NCI-H128 (cell line): Measurements from ENCODE around the gene STAT1.
"Not testable (repeated sequence)": the region's sequence is repeated elsewhere in the genome, so short reads cannot be mapped to it uniquely, and the experiment has no call there.

Experiments used
- DNase-seq: peaks from one replicate; lab custom pipeline; 2025; ENCODE audit not compliant: unreplicated experiment; lab: John Stamatoyannopoulos, UW

Gene STAT1

DNA sequence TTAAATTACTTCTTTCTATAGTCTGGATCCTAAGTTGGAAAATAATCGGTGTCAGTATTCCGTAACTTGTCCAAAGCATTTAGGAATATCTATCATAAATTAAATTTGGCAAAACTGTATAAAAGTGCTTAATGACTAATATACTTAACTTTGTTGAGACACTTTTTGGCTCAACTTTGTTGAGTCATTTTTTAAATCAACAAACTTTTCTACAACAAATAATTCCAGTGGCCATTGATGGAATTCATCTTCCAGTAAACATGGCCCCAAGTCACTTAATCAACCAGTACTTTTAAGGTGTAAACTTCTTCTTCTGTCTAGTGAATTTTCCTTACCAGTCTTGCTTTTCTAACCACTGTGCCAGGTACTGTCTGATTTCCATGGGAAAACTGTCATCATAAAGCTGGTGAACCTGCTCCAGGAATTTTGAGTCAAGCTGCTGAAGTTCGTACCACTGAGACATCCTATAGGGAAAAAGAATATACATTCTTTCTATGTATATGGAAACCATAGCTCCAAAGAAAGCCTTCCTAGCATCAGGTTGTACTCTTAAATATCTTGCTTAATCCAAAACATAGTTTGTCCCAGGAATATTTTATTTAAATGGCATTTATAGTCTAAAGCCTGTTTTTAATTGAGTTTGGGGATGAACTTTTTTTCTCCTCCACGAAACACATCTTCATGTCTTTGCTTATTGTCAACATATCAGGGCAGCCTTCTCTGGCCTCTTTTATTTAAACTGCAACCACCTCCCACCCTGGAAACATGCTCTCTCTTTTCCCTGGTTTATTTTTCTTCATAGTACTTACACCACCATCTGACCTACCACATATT lies 4.2 kb downstream of the STAT1 start:
- no peak for DNase-seq

DNA sequence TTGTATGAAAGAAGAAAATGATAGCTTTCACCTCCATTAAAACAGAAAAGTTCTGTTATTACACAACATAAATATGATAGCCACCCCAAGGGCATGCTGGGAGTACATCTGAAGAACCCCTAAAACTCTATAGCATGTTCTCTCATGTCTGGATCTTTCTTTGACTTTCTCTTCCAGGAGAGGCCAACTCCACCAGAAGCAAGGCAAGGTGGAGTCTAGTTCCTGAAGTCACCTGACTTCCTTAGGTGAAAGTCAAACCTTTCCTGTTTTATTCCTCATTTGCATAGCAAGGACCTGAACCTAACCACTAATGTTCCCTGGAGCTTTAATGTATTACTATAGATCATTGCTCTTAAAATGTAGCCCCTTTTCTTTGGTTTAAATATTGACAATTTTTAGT lies 5.7 kb downstream of the STAT1 start:
- no peak for DNase-seq

GRCh38 chr2:191006997-191007783 lies 6.8 kb downstream of the STAT1 start:
- DNase-seq: no peak

DNA sequence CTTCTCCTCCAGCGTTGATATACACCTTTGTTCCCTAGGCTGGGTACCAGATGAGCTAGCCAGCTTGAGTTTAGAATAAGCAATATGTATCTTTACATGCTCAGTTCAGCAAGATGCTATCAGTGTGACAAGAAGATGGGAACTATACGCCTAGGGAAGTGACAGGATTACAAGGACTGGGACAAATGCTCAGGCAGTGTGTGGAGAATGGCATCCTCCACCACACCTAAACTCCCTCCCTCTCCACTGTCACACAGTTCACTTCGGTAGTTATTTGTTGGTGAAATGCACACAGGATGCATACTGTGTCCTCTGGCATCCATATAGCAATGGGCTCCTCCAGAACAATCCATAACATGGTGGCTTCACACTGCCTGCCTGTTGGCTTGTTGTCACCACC lies 7.7 kb downstream of the STAT1 start:
- no peak for DNase-seq

DNA sequence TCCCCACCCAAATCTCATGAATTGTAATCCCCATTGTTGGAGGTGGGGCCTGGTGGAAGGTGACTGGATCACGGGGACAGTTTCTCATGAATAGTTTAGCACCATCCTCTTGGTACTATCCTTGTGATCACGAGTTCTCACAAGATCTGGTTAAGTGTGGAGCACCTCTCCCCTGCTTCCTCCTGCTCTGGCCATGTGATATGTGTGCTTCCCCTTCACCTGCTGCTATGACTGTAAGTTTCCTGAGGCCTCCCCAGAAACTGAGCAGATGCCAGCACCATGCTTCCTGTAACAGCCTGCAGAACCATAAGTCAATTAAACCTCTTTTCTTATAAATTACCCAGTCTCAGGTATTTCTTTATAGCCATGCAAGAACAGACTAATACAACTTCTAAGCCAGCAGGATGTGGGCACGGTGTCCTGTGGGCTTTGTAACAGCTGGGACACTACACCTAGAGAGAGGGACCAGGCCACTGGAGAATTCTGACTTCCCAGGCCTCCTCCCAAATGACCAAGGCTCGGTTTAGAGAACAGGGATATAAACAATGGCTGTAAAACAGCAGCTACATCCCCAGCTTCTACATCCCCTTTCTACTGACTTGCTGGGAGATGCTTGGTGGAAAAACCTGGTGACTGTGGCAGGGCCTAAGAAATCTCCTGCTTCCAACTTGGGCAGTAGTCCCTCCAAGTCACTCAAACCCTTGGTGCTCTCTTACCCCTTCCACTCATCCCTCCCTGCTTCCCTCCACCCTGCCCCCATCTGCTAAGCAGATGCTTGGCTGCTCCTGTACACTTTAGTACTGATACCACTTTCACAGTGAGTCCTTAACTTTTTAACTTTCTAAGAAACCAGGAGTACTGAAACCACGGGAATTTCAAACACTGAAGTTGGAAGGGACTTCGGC lies 10.3 kb downstream of the STAT1 start:
- no peak for DNase-seq

- no peak for DNase-seq
Measured at GRCh38 chr2:191001624-191002023, 12.3 kb downstream of the STAT1 start.

DNA sequence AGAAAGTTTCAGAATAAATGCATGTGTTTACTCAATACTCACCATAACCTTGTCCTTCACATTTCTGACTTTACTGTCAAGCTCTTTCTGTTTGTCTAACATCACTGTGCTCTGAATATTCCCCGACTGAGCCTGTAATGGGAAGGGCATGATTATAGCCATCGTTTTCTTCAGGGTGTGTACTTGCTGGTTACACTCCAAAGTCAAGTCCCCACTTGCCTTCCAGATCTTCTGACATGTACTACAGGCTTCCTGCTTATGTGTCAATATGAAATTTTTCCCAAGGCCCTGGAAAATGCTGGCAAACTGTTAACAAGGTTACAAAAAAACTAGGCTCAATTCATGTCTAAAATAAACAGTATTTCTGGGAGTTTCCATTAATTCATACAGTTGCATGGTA lies 12.9 kb downstream of the STAT1 start:
- no peak for DNase-seq

DNA sequence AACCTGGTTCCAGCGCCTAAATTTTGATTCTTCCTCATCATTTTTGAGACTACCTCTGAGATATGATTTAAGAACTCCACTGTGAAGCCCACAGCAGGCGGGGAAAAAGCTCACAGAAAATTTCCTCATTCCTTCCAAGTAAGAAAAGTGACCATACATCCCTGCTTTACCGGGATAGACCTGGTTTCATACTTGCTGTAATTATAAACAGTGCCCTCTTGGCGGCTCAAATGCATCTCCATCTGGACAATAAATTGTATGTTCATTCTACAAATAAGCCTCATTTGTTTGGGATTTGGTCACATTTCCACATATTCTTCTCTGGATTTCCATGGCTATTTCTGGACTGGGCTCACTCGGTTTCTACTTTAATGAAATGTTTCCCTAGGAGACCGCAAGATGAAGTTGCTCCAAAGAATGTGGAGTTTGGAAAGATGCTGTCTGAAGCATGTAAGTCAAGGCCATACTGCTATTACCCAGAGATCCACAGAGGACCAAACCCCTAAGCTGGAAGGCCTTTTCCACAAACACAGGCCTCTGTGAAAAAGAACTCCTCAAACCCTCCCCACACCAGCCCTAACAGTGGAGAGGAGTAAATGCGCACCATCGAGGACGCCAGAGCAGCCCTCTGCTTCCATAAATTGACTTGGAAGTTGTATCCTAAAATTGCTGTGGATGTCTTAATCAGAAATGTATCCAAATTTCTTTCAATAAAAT lies 13.9 kb downstream of the STAT1 start:
- DNase-seq: no peak

GRCh38 chr2:190999058-190999457 lies 14.9 kb downstream of the STAT1 start:
- DNase-seq: no peak

DNA sequence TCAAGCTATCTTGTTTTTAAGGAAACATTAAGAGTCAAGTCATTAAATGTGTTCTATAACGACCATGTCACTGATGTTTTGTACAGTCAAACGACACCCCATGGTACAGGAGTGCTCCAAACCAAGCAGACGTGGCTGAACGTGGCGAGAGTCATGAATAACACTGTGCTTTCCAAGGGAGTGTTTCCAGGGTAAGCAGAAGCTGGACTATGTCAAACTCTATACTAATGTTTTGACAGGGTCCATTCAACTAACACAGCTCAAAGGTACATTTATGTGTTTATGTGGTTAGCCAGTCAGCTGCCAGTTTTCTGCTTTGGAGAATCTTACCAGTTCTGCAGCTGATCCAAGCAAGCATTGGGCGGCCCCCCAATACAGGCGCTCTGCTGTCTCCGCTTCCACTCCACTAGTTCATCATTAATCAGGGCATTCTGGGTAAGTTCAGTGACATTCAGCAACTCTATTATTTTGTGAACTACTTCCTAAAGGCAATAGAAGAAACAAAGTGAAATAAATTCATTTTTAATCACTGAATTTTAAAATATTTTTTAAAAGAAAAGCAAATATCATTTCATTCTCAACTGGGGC lies 16.4 kb downstream of the STAT1 start:
- DNase-seq: no peak

DNA sequence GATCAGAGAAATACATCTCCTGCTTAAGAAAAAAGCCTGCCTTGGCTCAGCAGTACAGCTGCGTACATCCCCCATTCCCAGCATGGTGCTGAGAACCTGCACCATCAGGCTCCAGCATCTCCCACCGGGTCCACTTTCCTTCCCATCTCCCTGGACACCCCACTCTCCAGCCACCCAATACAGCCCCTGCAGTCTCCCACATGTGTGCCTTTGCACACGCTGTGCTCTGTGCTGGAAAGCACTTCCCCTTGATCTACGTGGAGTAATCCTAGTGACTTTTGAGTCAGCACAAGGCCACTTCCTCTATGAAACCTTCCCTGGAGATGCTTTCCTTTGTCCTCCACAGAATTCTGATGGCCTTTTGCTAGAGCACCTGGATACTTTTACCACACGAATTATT lies 17.0 kb downstream of the STAT1 start:
- no peak for DNase-seq

DNA sequence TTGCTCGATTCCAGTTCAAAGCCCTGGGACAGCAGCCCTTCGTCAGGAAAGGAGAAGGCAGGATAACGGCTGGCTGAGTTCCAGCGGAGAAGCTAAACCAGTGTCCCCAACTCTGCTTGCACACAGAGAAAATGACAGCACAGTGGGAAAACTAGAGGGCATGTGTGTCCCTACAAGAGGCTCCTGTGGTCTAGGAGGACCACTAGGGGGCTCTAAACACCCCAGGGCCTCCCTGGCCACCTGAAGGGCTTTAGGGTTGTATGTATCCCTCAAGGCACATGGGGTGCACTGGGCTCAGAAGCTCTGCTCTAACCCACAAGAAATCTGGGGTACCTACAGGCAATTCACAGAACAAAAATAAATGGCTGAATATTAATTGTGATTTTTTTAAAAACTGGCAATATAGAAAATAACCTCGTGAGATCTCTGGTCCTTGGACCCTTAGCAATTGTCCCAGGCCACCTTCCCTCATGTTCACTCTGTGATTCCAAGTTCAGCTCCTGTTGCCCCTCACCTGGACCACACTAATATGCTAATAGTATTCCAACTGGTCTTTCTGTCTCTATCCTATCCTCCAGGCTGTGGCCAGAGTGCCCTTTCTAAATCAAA lies 17.5 kb downstream of the STAT1 start:
- no peak for DNase-seq

- DNase-seq: not testable (repeated sequence)
Measured at GRCh38 chr2:190995315-190995714, 18.7 kb downstream of the STAT1 start.

GRCh38 chr2:190994148-190994547 lies 19.8 kb downstream of the STAT1 start:
- DNase-seq: no peak

GRCh38 chr2:190993292-190993643 lies 20.7 kb downstream of the STAT1 start:
- DNase-seq: no peak

DNA sequence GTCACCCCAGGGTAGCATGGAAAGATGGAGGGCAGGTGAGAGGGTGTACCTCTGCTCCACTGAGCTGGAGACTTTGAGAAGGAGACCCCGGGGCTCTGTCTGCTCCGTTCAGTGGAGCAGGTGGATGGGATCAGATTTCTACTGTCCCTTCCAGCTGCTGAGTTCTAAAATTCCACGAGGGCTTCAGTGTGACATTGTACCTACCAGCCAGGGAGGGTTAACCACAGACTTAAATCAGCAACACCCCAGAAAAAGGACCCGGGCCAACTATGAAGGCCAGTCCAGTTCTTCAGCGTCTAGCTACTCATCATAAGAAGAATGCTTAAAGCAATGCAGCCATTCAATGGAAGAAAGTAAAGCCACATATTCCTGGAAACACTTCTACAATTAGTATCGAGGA lies 23.8 kb downstream of the STAT1 start:
- DNase-seq: no peak

- no peak for DNase-seq
Measured at GRCh38 chr2:190988910-190989309, 25.1 kb downstream of the STAT1 start.

GRCh38 chr2:190987938-190988337 lies 26.0 kb downstream of the STAT1 start:
- no peak for DNase-seq

DNA sequence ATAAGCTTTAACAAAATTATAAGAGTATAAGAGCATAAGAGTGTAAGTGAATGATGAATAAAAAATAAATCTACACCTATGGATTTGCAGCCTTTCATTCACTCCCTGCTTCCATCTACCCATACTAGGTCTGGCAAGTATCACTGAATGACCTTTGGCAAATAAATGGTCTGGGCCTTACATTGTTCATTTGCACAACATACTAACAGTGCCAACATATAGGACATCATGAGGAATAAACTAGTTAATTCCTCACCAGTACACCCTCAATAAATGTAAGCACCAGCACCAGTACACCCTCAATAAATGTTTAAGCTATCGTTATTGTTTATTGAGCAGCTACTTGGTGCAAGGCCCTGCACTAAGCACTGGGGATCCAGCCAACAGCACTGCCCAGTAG lies 26.9 kb downstream of the STAT1 start:
- no peak for DNase-seq
